Uterus (tissue), 4 donors: ENCODE measurements around the gene BTBD6. TPM values are rescaled to one million over a fixed set of nuclear protein-coding genes. Genes with fewer than 3 reads are reported as not detected.

Experiments
- DNase-seq, 2 donors: peaks; one replicate each; pipeline ENCODE4 v3.0.0-alpha.2; 2019 to 2020
- H3K27ac ChIP-seq, 2 donors: fragments of 200-600 bp; sonication (generic); 1 replicate in 1 of 2; 2 replicates in 1 of 2; pipeline ENCODE4 v1.5.1; 2016 to 2018
- H3K27me3 ChIP-seq, 2 donors: fragments of 200-600 bp; sonication (generic); one replicate each; pipeline ENCODE4 v1.5.1; 2018 to 2019; ENCODE audit warnings: control low read depth in 1 of 2
- H3K36me3 ChIP-seq, 2 donors: fragments of 200-600 bp; sonication (generic); one replicate each; pipeline ENCODE4 v1.5.1; 2019; ENCODE audit warnings: control low read depth in 1 of 2
- H3K4me1 ChIP-seq, 2 donors: fragments of 200-600 bp; sonication (generic); one replicate each; pipeline ENCODE4 v1.5.1; 2018 to 2019; ENCODE audit warnings: control low read depth in 1 of 2
- H3K4me3 ChIP-seq, 2 donors: fragments of 200-600 bp; sonication (generic); 1 replicate in 1 of 2; 2 replicates in 1 of 2; pipeline ENCODE4 v1.5.1; 2018 to 2019; ENCODE audit warnings: mild to moderate bottlenecking in 1 of 2
- H3K9me3 ChIP-seq, 2 donors: fragments of 200-600 bp; sonication (generic); one replicate each; pipeline ENCODE4 v1.5.1; 2019; ENCODE audit warnings: control low read depth in 1 of 2
- CTCF ChIP-seq, 4 experiments: fragments of 200-600 bp in 2 of 4; fragments of 450-650 bp in 2 of 4; sonication (generic) in 2 of 4; IDR thresholded peaks; one replicate each; pipeline ENCODE4 v1.5.1; 2016 to 2019; ENCODE audit warnings: antibody characterized with exemption in 4 of 4, mild to moderate bottlenecking in 2 of 4, moderate library complexity in 1 of 4
- POLR2A ChIP-seq, 2 donors: fragments of 450-650 bp; IDR thresholded peaks; one replicate each; pipeline ENCODE4 v1.6.1; 2016; ENCODE audit warnings: antibody characterized with exemption in 2 of 2, mild to moderate bottlenecking in 1 of 2, moderate library complexity in 1 of 2
- intact Hi-C: fragments of 100-400 bp; cut with DNase I; formaldehyde crosslinking; loops from one replicate; pipeline ENCODE4 v1.15.1; 2023; ENCODE audit warnings: low total_unique reads
- total RNA-seq, 4 donors: library from RNA; depleted of rRNA in 3 of 4; stranded (reverse); fragments of >200 nt in 3 of 4; gene quantifications; one replicate each; pipeline versions ENCODE4 v1.1.0 to v1.2.4, GENCODE V29; 2014 to 2023
- donor health status: DM: yes; HTN: yes; CAD: no.

BTBD6 gene
- total RNA-seq, 4 donors from 2014 or later: 12.8 to 41.9 (median 27.9) TPM

- DNase-seq: no peak
- intact Hi-C loops: no loop called here
- Histone ChIP-seq H3K27me3 (no peaks in the 10 kb centered on the region), H3K4me3 (peak overlapping the region; percentile 19 to 54), H3K36me3 (no peaks in the 10 kb centered on the region), H3K4me1 (no peaks in the 10 kb centered on the region), H3K27ac (peak overlapping the region; percentile 64 to 87), H3K9me3 (no peaks in the 10 kb centered on the region)
- TF ChIP-seq POLR2A (IDR thresholded peaks at IDR 0.05) (no peak), CTCF (IDR thresholded peaks at IDR 0.05) (no peak)
These were observed 492 bp upstream of the BTBD6 start for GRCh38 chr14:105247715-105248367.

GRCh38 chr14:105249182-105250007 lies 1.1 kb downstream of the BTBD6 start:
- intact Hi-C loops: no loop called here
- H3K36me3 ChIP-seq: no peaks in the 10 kb centered on the region

GRCh38 chr14:105250008-105250366 lies 1.7 kb downstream of the BTBD6 start:
- Histone ChIP-seq H3K4me1 (no peaks in the 10 kb centered on the region), H3K27ac (no peak overlapping the region), H3K9me3 (no peaks in the 10 kb centered on the region), H3K27me3 (no peaks in the 10 kb centered on the region), H3K4me3 (no peak overlapping the region), H3K36me3 (no peaks in the 10 kb centered on the region)
- intact Hi-C loops: no loop called here
- no peak for TF ChIP-seq POLR2A (IDR thresholded peaks at IDR 0.05)
- no peak for TF ChIP-seq CTCF (IDR thresholded peaks at IDR 0.05)
- DNase-seq: no peak

More at GRCh38 chr14:105249182-105250007, 1.1 kb downstream of the BTBD6 start:
- Histone ChIP-seq H3K27ac (peak overlapping the region; percentile 87 to 88), H3K4me1 (no peaks in the 10 kb centered on the region), H3K4me3 (peak overlapping the region; percentile 32 to 54), H3K9me3 (no peaks in the 10 kb centered on the region), H3K27me3 (no peaks in the 10 kb centered on the region)
- DNase-seq: no peak
- peak in 1 of 4 experiments; percentile 8 for TF ChIP-seq CTCF (IDR thresholded peaks at IDR 0.05)
- no peak for TF ChIP-seq POLR2A (IDR thresholded peaks at IDR 0.05)

GRCh38 chr14:105250986-105251385 lies 2.7 kb downstream of the BTBD6 start:
- H3K9me3 ChIP-seq: no peaks in the 10 kb centered on the region
- TF ChIP-seq POLR2A (IDR thresholded peaks at IDR 0.05) (no peak), CTCF (IDR thresholded peaks at IDR 0.05) (no peak)
- no peak overlapping the region for H3K27ac ChIP-seq
- no peaks in the 10 kb centered on the region for H3K27me3 ChIP-seq
- no peaks in the 10 kb centered on the region for H3K36me3 ChIP-seq
- DNase-seq: no peak
- intact Hi-C loops: no loop called here
- no peak overlapping the region for H3K4me3 ChIP-seq
- no peaks in the 10 kb centered on the region for H3K4me1 ChIP-seq

- no peak overlapping the region for H3K4me3 ChIP-seq
- no peak for DNase-seq
- H3K27me3 ChIP-seq: no peaks in the 10 kb centered on the region
- no peak overlapping the region for H3K27ac ChIP-seq
- no peaks in the 10 kb centered on the region for H3K9me3 ChIP-seq
- no peaks in the 10 kb centered on the region for H3K36me3 ChIP-seq
- TF ChIP-seq CTCF (IDR thresholded peaks at IDR 0.05) (no peak), POLR2A (IDR thresholded peaks at IDR 0.05) (no peak)
- H3K4me1 ChIP-seq: no peaks in the 10 kb centered on the region
- intact Hi-C loops: no loop called here
These were observed 3.6 kb downstream of the BTBD6 start for GRCh38 chr14:105251920-105252319.
